Measurements from ENCODE around the gene FOXP3. TPM values are rescaled to one million over a fixed set of nuclear protein-coding genes. Genes with fewer than 3 reads are reported as not detected.

Gene FOXP3
- total and polyA plus RNA-seq, 11 donors = 0.11 to 1.4 TPM; not detected in 9

DNA sequence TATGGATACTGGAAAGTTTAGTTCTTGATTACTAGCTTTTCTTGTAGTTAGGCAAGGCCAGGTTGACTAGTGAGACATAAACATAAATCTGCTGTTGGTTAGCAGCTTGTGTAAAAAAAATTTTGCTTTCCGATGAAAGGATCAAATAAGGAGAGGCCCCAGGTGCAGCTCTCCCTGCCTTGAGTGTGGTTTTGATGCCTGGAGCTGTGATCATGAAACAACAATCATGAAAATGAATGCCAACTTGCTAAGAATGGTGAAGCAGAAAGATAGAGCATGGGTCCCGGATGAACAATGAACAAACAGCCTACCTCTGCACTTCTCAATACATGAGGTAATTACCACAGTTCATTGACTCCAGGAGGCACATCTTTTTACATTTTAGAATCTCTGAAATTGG is 50.1 kb downstream of the FOXP3 start:
- Histone ChIP-seq H3K4me1 (no peaks in the 10 kb centered on the region), H3K27me3 (peaks cover 0 to 5% (median 0%) of the 10 kb centered on the region in 9 donors), H3K36me3 (no peaks in the 10 kb centered on the region), H3K27ac (no peak overlapping the region), H3K4me3 (no peak overlapping the region), H3K9me3 (no peaks in the 10 kb centered on the region)
- intact Hi-C loops (cut with DNase I) = no loop called here
- no peak for ATAC-seq
- DNase-seq = no peak
- TF ChIP-seq CTCF (IDR thresholded peaks at IDR 0.05) = no peak
- TF ChIP-seq POLR2A (IDR thresholded peaks at IDR 0.05) = no peak
- WGBS, 4 donors = 78 to 93% (median 79%) methylated on average over 2 of the region's 2 CpGs

DNA sequence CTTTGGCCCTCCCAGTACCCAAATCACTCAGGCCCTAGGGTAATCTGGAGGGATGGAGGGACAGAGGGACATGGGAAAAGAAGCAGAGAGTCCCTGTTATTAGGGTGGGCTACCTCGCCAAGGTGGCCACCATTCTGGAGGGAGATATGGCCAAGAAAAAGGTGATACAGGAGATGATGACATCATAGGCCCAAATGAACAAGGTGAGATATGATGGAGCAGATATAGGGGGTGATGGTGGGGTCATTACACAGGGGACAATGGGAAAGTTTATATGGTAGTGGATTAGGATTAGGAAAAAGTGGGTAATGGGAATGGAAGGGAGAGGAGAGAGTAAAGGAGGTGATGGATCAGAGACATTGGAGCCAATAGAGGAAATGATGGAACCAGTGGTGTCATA is 51.6 kb downstream of the FOXP3 start:
- no peak for DNase-seq
- intact Hi-C loops (cut with DNase I) = no loop called here
- TF ChIP-seq POLR2A (IDR thresholded peaks at IDR 0.05) = no peak
- TF ChIP-seq CTCF (IDR thresholded peaks at IDR 0.05) = no peak

DNA sequence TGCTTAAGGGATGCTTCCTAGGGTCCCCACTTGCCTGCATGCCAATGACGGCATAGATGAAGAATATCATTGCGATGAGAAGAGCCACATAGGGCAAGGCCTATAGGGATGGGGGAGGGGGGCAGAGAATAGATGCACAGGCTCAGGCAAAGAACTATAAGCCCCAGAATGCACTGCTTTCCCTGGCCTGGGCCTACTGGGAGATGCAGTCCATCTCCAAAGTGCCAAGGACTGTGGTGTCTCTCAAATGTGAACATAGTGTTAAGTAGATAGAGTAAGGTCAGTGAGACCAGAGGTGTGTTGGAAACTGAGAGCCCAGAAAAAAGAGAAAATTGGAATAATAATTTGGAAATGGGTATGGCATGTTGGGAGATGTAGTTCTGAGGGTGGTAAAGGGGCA is 52.3 kb downstream of the FOXP3 start:
- no peak overlapping the region for H3K27ac ChIP-seq
- no peaks in the 10 kb centered on the region for H3K9me3 ChIP-seq
- WGBS, 4 donors = 85 to 95% (median 88%) methylated on average over 2 of the region's 2 CpGs
- no peaks in the 10 kb centered on the region for H3K4me1 ChIP-seq
- H3K4me3 ChIP-seq = no peak overlapping the region
- intact Hi-C loops (cut with DNase I) = no loop called here
- H3K36me3 ChIP-seq = no peaks in the 10 kb centered on the region
- TF ChIP-seq POLR2A (IDR thresholded peaks at IDR 0.05) = no peak
- TF ChIP-seq CTCF (IDR thresholded peaks at IDR 0.05) = no peak
- no peak for DNase-seq
- peaks cover 0 to 5% (median 0%) of the 10 kb centered on the region in 9 donors for H3K27me3 ChIP-seq
- no peak for ATAC-seq

More for the DNA sequence above, 51.6 kb downstream of the FOXP3 start:
- H3K4me1 ChIP-seq = no peaks in the 10 kb centered on the region
- H3K9me3 ChIP-seq = no peaks in the 10 kb centered on the region
- no peak overlapping the region for H3K27ac ChIP-seq
- H3K27me3 ChIP-seq = peaks cover 0 to 5% (median 0%) of the 10 kb centered on the region in 9 donors
- WGBS, 4 donors = 52 to 79% (median 69%) methylated on average over 1 of the region's 1 CpG
- no peak for ATAC-seq
- H3K36me3 ChIP-seq = no peaks in the 10 kb centered on the region
- no peak overlapping the region for H3K4me3 ChIP-seq

DNA sequence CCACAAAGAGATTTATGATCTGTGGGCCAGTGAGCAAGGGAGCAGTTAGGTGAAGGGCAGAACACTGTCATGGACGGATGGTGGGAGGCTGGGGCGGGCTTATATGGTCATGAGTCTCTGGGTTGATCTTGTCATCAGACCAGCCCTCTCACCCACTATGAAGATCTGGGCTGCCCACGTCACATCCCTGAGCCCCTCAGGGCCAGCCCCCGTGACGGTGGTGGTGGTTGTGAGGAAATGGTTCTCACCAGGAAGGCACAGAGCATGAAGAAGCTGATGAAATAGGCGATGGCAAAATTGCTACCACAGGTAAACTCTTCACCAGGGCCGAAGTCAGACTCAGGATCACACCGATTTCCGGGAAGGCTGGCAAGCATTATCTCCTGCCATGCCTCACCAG is 53.4 kb downstream of the FOXP3 start:
- 71 to 86% (median 79%) methylated on average over 6 to 9 of the region's 9 CpGs for WGBS, 4 donors
- Histone ChIP-seq H3K36me3 (no peaks in the 10 kb centered on the region), H3K4me3 (no peak overlapping the region), H3K27ac (no peak overlapping the region), H3K27me3 (peaks cover 0 to 5% (median 0%) of the 10 kb centered on the region in 9 donors), H3K4me1 (no peaks in the 10 kb centered on the region), H3K9me3 (no peaks in the 10 kb centered on the region)
- ATAC-seq (no peak), DNase-seq (no peak)
- TF ChIP-seq CTCF (IDR thresholded peaks at IDR 0.05) (no peak), POLR2A (IDR thresholded peaks at IDR 0.05) (no peak)
- intact Hi-C loops (cut with DNase I) = no loop called here
